Measurements from ENCODE around the gene NR1H2.
A peak's percentile ranks its signal among the peaks of the same experiment; 100 is the strongest.

NR1H2 gene

GRCh38 chr19:50371914-50372475 lies 4.3 kb upstream of the NR1H2 start:
- H2BK12ac ChIP-seq (ENCODE audit: low read length): no peak overlapping the region
- no peak overlapping the region for H2BK120ac ChIP-seq (ENCODE audit: low read depth, low read length)
- no peak for DNase-seq (ENCODE audit: low spot score)
- H3K9me3 ChIP-seq (replicated peaks in 1 of 2; ENCODE audit: control insufficient read depth in 2 of 2, insufficient read depth in 1 of 2, low read depth in 1 of 2, low read length in 2 of 2): no peaks in the 10 kb centered on the region
- no peak overlapping the region for H3K4me3 ChIP-seq (ENCODE audit: low read length in 2 of 2)
- H4K8ac ChIP-seq (ENCODE audit: low read depth, low read length): no peak overlapping the region
- no peaks in the 10 kb centered on the region for H3K27me3 ChIP-seq (ENCODE audit: control insufficient read depth in 3 of 3, insufficient read depth in 3 of 3, low read depth in 1 of 3, low read length in 3 of 3)
- H2AFZ ChIP-seq (ENCODE audit: low read length): no peak overlapping the region
- H3K9ac ChIP-seq (ENCODE audit: low read depth, low read length, poor library complexity): no peak overlapping the region
- H3K4ac ChIP-seq (ENCODE audit: low read length): no peak overlapping the region
- H2BK15ac ChIP-seq (ENCODE audit: low read length): no peak overlapping the region
- H3K4me2 ChIP-seq (ENCODE audit: insufficient read depth, low read length, poor library complexity, severe bottlenecking): no peak overlapping the region
- H2BK5ac ChIP-seq (ENCODE audit: low read length): no peak overlapping the region
- WGBS, 2 donors (ENCODE audit: extremely low coverage in 2 of 2, insufficient read length in 2 of 2, insufficient replicate concordance in 1 of 2): no CpG with 5 or more reads among the region's 10 CpGs
- H3K4me1 ChIP-seq (ENCODE audit: control insufficient read depth in 2 of 2, insufficient read depth in 1 of 2, low read depth in 1 of 2, low read length in 2 of 2): peaks cover 7 to 9% of the 10 kb centered on the region in 2 donors
- H4K91ac ChIP-seq (ENCODE audit: low read depth, low read length, poor library complexity): no peak overlapping the region
- no peaks in the 10 kb centered on the region for H3K79me1 ChIP-seq (ENCODE audit: low read depth, low read length)
- H2AK5ac ChIP-seq (ENCODE audit: low read depth, low read length): no peak overlapping the region
- H3K27ac ChIP-seq (replicated peaks; ENCODE audit: low read length): no peak overlapping the region
- H3K18ac ChIP-seq (ENCODE audit: low read length): no peak overlapping the region
- no peaks in the 10 kb centered on the region for H3K36me3 ChIP-seq (replicated peaks in 1 of 2; ENCODE audit: control insufficient read depth in 2 of 2, insufficient read depth in 2 of 2, low read length in 2 of 2)
- H3K14ac ChIP-seq (ENCODE audit: low read length): no peak overlapping the region
- H3K23ac ChIP-seq (ENCODE audit: low read depth, low read length, poor library complexity): no peak overlapping the region

GRCh38 chr19:50377051-50377461 lies 799 bp downstream of the NR1H2 start:
- no CpG with 5 or more reads among the region's 7 CpGs for WGBS, 2 donors (ENCODE audit: extremely low coverage in 2 of 2, insufficient read length in 2 of 2, insufficient replicate concordance in 1 of 2)
- peaks cover 3 to 4% of the 10 kb centered on the region in 2 donors for H3K4me1 ChIP-seq (ENCODE audit: control insufficient read depth in 2 of 2, insufficient read depth in 1 of 2, low read depth in 1 of 2, low read length in 2 of 2)

DNA sequence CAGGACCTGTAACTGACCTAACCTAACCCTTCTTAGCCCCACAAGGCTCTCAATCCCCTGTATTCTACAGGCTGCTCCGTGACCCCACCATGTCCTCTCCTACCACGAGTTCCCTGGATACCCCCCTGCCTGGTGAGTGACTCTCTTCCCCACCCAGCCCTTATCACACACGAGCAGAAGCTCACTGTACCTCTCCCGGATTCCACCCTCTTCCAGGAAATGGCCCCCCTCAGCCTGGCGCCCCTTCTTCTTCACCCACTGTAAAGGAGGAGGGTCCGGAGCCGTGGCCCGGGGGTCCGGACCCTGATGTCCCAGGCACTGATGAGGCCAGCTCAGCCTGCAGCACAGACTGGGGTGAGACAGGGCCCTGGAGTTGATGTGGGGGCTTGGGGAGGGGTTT lies 1.3 kb downstream of the NR1H2 start:
- H3K27ac ChIP-seq (replicated peaks; ENCODE audit: low read length): peak overlapping the region; percentile 27
- no peak overlapping the region for H2AFZ ChIP-seq (ENCODE audit: low read length)
- no CpG with 5 or more reads among the region's 9 CpGs for WGBS, 2 donors (ENCODE audit: extremely low coverage in 2 of 2, insufficient read length in 2 of 2, insufficient replicate concordance in 1 of 2)
- no peak overlapping the region for H2AK5ac ChIP-seq (ENCODE audit: low read depth, low read length)
- H2BK120ac ChIP-seq (ENCODE audit: low read depth, low read length): no peak overlapping the region
- no peak for DNase-seq (ENCODE audit: low spot score)
- H3K9ac ChIP-seq (ENCODE audit: low read depth, low read length, poor library complexity): no peak overlapping the region
- no peak overlapping the region for H4K91ac ChIP-seq (ENCODE audit: low read depth, low read length, poor library complexity)
- no peaks in the 10 kb centered on the region for H3K9me3 ChIP-seq (replicated peaks in 1 of 2; ENCODE audit: control insufficient read depth in 2 of 2, insufficient read depth in 1 of 2, low read depth in 1 of 2, low read length in 2 of 2)
- peaks cover 2% of the 10 kb centered on the region for H3K79me1 ChIP-seq (ENCODE audit: low read depth, low read length)
- no peak overlapping the region for H3K4me3 ChIP-seq (ENCODE audit: low read length in 2 of 2)
- H3K18ac ChIP-seq (ENCODE audit: low read length): no peak overlapping the region
- no peak overlapping the region for H4K8ac ChIP-seq (ENCODE audit: low read depth, low read length)
- H3K36me3 ChIP-seq (replicated peaks in 1 of 2; ENCODE audit: control insufficient read depth in 2 of 2, insufficient read depth in 2 of 2, low read length in 2 of 2): peaks cover 46 to 53% of the 10 kb centered on the region in 2 donors
- no peaks in the 10 kb centered on the region for H3K27me3 ChIP-seq (ENCODE audit: control insufficient read depth in 3 of 3, insufficient read depth in 3 of 3, low read depth in 1 of 3, low read length in 3 of 3)
- H2BK15ac ChIP-seq (ENCODE audit: low read length): no peak overlapping the region
- no peak overlapping the region for H2BK12ac ChIP-seq (ENCODE audit: low read length)
- H3K4me2 ChIP-seq (ENCODE audit: insufficient read depth, low read length, poor library complexity, severe bottlenecking): no peak overlapping the region
- no peak overlapping the region for H3K14ac ChIP-seq (ENCODE audit: low read length)
- no peak overlapping the region for H3K4ac ChIP-seq (ENCODE audit: low read length)
- H2BK5ac ChIP-seq (ENCODE audit: low read length): no peak overlapping the region
- H3K4me1 ChIP-seq (ENCODE audit: control insufficient read depth in 2 of 2, insufficient read depth in 1 of 2, low read depth in 1 of 2, low read length in 2 of 2): peaks cover 3 to 4% of the 10 kb centered on the region in 2 donors
- no peak overlapping the region for H3K23ac ChIP-seq (ENCODE audit: low read depth, low read length, poor library complexity)

More at GRCh38 chr19:50377051-50377461, 799 bp downstream of the NR1H2 start:
- Histone ChIP-seq H4K91ac (ENCODE audit: low read depth, low read length, poor library complexity) (no peak overlapping the region), H3K27ac (replicated peaks; ENCODE audit: low read length) (peak overlapping the region; percentile 27), H2BK12ac (ENCODE audit: low read length) (no peak overlapping the region), H3K23ac (ENCODE audit: low read depth, low read length, poor library complexity) (no peak overlapping the region), H3K27me3 (ENCODE audit: control insufficient read depth in 3 of 3, insufficient read depth in 3 of 3, low read depth in 1 of 3, low read length in 3 of 3) (no peaks in the 10 kb centered on the region), H2BK5ac (ENCODE audit: low read length) (no peak overlapping the region), H3K4ac (ENCODE audit: low read length) (no peak overlapping the region), H3K9me3 (replicated peaks in 1 of 2; ENCODE audit: control insufficient read depth in 2 of 2, insufficient read depth in 1 of 2, low read depth in 1 of 2, low read length in 2 of 2) (no peaks in the 10 kb centered on the region), H2BK15ac (ENCODE audit: low read length) (no peak overlapping the region), H2AFZ (ENCODE audit: low read length) (no peak overlapping the region), H2AK5ac (ENCODE audit: low read depth, low read length) (no peak overlapping the region), H4K8ac (ENCODE audit: low read depth, low read length) (no peak overlapping the region), H3K79me1 (ENCODE audit: low read depth, low read length) (peaks cover 2% of the 10 kb centered on the region), H3K4me3 (ENCODE audit: low read length in 2 of 2) (peak overlapping the region in 1 of 2 donors; percentile 90), H3K14ac (ENCODE audit: low read length) (no peak overlapping the region), H3K36me3 (replicated peaks in 1 of 2; ENCODE audit: control insufficient read depth in 2 of 2, insufficient read depth in 2 of 2, low read length in 2 of 2) (peaks cover 42 to 49% of the 10 kb centered on the region in 2 donors), H3K18ac (ENCODE audit: low read length) (no peak overlapping the region), H3K9ac (ENCODE audit: low read depth, low read length, poor library complexity) (no peak overlapping the region), H3K4me2 (ENCODE audit: insufficient read depth, low read length, poor library complexity, severe bottlenecking) (peak overlapping the region; percentile 25), H2BK120ac (ENCODE audit: low read depth, low read length) (no peak overlapping the region)
- DNase-seq (ENCODE audit: low spot score): no peak

DNA sequence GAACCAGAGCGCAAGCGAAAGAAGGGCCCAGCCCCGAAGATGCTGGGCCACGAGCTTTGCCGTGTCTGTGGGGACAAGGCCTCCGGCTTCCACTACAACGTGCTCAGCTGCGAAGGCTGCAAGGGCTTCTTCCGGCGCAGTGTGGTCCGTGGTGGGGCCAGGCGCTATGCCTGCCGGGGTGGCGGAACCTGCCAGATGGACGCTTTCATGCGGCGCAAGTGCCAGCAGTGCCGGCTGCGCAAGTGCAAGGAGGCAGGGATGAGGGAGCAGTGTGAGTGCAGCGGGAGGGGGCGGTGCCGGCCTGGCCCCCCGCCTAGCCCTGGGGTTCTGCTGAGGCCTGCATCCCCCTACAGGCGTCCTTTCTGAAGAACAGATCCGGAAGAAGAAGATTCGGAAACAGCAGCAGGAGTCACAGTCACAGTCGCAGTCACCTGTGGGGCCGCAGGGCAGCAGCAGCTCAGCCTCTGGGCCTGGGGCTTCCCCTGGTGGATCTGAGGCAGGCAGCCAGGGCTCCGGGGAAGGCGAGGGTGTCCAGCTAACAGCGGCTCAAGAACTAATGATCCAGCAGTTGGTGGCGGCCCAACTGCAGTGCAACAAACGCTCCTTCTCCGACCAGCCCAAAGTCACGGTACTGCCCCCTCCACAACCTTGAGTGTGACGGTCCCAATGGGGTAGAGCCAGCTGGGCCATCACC lies 2.1 kb downstream of the NR1H2 start:
- peaks cover 46 to 55% of the 10 kb centered on the region in 2 donors for H3K36me3 ChIP-seq (replicated peaks in 1 of 2; ENCODE audit: control insufficient read depth in 2 of 2, insufficient read depth in 2 of 2, low read length in 2 of 2)
- no CpG with 5 or more reads among the region's 36 CpGs for WGBS, 2 donors (ENCODE audit: extremely low coverage in 2 of 2, insufficient read length in 2 of 2, insufficient replicate concordance in 1 of 2)

More for the DNA sequence above, 2.1 kb downstream of the NR1H2 start:
- Histone ChIP-seq H3K79me1 (ENCODE audit: low read depth, low read length) (peaks cover 2% of the 10 kb centered on the region), H2BK12ac (ENCODE audit: low read length) (no peak overlapping the region), H3K4ac (ENCODE audit: low read length) (no peak overlapping the region), H3K27ac (replicated peaks; ENCODE audit: low read length) (no peak overlapping the region), H4K91ac (ENCODE audit: low read depth, low read length, poor library complexity) (no peak overlapping the region), H3K18ac (ENCODE audit: low read length) (no peak overlapping the region), H2AFZ (ENCODE audit: low read length) (no peak overlapping the region), H3K9ac (ENCODE audit: low read depth, low read length, poor library complexity) (no peak overlapping the region), H2BK120ac (ENCODE audit: low read depth, low read length) (no peak overlapping the region), H3K14ac (ENCODE audit: low read length) (no peak overlapping the region), H3K9me3 (replicated peaks in 1 of 2; ENCODE audit: control insufficient read depth in 2 of 2, insufficient read depth in 1 of 2, low read depth in 1 of 2, low read length in 2 of 2) (no peaks in the 10 kb centered on the region), H3K4me3 (ENCODE audit: low read length in 2 of 2) (no peak overlapping the region), H3K4me1 (ENCODE audit: control insufficient read depth in 2 of 2, insufficient read depth in 1 of 2, low read depth in 1 of 2, low read length in 2 of 2) (peaks cover 3 to 4% of the 10 kb centered on the region in 2 donors), H2BK15ac (ENCODE audit: low read length) (no peak overlapping the region), H2AK5ac (ENCODE audit: low read depth, low read length) (no peak overlapping the region), H4K8ac (ENCODE audit: low read depth, low read length) (no peak overlapping the region), H3K27me3 (ENCODE audit: control insufficient read depth in 3 of 3, insufficient read depth in 3 of 3, low read depth in 1 of 3, low read length in 3 of 3) (no peaks in the 10 kb centered on the region), H3K4me2 (ENCODE audit: insufficient read depth, low read length, poor library complexity, severe bottlenecking) (no peak overlapping the region), H2BK5ac (ENCODE audit: low read length) (peak overlapping the region; percentile 11), H3K23ac (ENCODE audit: low read depth, low read length, poor library complexity) (no peak overlapping the region)
- DNase-seq (ENCODE audit: low spot score): no peak
